ENCODE data around the gene CA5A.

Gene CA5A

DNA sequence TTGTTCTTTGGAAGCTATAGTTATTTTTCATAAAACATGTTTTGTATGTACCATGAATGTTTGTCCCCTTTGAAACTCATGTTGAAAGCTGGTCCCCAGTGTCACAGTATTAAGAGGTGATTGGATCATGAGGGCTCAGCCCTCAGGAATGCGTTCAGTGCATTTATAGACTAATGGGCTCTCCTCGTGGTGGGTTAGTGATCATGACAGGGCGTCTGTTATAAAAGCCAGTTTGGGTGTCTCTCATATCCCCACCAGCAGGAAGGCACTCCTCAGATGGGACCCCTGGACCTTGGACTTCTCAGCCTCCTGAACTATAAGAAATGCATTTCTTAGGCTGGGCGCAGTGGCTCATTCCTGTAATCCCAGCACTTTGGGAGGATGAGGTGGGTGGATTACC is 25.3 kb upstream of the CA5A start:
- no peak for DNase-seq

DNA sequence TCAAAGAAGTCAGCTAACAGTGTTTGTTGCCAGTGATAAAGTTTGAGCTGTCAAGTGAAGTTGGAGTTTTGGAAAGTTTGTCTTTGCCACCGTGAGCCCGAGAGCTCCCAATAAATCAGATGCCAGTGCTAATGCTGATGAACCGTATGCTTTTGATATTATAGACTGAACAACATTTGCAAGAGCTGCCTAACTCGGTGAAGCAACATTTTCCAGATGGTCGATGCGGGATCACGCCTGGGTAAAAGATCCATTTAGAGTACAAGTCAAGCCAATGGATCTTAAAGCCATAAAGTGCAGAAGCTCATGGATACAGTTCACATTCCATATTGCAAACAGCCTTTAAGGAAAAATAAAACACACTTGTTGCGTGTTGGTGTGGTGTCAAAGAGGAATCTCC is 24.5 kb upstream of the CA5A start:
- no peak for DNase-seq

- no peak for DNase-seq
These were observed 24.0 kb upstream of the CA5A start for GRCh38 chr16:87960296-87960695.

GRCh38 chr16:87959391-87959990 is 23.2 kb upstream of the CA5A start:
- no peak for DNase-seq

GRCh38 chr16:87958632-87959031 is 22.3 kb upstream of the CA5A start:
- DNase-seq = no peak

GRCh38 chr16:87957296-87958094 is 21.2 kb upstream of the CA5A start:
- DNase-seq = no peak

- peak; percentile 55 to 81 for DNase-seq
These were observed 20.3 kb upstream of the CA5A start for GRCh38 chr16:87956365-87957231.

DNA sequence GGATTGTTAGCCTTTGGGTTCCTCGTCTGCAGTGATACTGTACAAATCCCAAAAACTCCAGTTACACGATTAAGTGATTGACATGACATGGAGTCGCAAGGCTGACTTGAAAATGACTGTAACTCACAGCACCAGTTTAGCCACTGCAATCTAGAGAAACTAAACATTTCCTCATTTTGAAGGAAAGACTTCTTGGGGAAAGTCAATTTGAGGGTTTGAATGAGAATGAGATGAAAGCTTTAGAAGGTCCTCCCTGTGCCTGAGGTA is 19.7 kb upstream of the CA5A start:
- peak in 1 of 2 donors; percentile 75 for DNase-seq

GRCh38 chr16:87955302-87956097 is 19.2 kb upstream of the CA5A start:
- DNase-seq = peak; percentile 77 to 92

DNA sequence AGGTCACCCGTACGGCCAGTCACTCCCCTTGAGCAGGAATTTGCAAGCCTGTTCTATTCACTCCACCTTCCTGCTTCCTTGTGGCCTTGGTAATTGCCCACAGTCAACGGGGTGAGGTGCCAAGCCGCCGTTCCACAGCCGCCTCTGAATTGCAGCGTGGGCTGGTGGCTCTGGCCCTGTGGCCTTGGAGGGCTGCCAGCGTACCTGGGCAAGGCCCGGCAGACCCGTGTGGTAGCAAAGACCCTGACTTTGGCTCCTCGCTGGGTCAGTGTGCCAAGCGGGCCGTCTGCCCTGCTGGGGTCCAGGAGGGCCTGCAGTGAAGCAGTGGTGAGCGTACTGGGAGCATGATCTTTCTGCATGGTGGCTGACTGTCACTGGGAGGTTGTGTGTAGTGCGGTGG is 18.5 kb upstream of the CA5A start:
- DNase-seq = no peak

DNA sequence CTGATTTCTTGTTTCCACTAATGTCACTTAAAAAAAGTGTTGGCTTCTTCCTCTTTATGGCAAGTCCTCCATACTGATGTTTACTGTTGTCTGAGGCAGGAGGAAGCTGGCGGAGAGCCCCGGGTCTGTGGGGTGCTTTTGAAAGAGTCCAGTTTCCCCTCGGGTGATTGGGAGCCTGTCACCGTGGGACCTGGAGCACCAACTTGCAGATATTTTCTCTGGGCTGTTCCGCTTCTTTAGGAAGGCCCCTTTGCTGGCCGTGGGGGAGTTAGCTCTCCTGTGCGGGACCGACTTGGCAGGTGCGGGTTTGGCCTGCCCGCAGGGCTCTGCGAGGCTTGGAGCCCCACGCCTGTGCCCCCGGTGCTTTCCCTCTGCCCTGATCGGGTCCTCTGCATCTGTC is 18.0 kb upstream of the CA5A start:
- DNase-seq = peak; percentile 76 to 88

DNA sequence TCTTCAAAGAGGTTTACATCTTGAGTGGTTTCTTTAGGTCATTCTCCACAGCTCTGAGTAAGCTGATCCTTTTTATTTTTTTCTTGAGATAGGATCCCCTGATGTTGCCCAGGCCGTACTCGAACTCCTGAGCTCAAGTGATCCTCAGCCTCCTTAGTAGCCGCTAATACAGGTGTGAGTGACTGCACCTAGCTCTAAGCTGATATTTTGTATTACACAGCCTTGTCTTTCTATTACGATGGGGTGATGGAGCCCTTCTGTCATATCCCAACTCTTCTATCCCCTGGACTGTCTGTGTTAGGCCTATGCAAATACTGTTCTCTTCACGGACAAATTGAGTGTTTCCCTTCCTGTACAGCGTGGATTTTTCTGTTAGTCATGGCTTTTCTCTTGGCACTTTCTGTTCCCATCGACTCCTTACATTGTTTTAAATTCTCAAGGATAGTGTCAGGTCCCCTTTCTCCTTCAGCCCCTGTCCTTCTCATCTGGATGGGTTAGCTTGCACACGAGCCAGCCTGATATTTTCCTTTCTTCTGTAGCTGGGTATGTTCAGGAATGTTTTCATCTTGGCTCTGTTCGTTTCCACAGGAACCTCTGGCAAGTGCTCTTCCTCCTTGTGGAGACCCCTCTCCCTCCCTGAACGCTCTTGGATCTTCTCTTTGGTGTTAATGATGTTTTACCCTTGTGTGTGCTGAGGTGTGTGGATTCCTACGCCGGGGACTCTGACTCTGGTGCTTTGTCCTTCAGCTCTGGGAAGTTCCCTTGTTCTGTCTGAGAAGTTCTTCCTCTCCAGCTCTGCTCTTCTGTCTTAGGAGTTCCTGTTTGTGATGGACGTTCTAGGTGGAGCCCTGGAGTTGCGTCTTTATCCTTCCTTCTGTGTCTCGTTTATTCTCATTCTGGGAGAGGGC is 17.2 kb upstream of the CA5A start:
- peak; percentile 78 to 85 for DNase-seq

DNA sequence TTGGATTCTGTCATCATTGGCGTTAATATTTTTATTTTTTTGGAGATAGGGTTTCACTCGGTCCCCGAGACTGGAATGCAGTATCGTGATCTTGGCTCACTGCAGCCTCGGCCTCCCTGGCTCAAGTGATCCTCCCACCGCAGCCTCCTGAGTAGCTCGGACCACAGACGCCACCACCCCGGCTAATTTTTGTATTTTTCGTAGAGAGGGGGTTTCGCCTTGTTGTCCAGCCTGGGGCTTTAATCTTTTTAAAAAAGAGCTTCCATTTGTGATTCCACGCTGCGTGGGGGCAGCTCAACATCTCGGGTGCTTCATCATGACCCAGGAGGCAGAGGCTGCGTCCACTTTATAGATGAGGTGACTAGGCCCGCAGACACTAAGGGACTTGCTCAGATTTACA is 16.4 kb upstream of the CA5A start:
- no peak for DNase-seq

GRCh38 chr16:87951552-87952538 is 15.5 kb upstream of the CA5A start:
- DNase-seq = no peak

DNA sequence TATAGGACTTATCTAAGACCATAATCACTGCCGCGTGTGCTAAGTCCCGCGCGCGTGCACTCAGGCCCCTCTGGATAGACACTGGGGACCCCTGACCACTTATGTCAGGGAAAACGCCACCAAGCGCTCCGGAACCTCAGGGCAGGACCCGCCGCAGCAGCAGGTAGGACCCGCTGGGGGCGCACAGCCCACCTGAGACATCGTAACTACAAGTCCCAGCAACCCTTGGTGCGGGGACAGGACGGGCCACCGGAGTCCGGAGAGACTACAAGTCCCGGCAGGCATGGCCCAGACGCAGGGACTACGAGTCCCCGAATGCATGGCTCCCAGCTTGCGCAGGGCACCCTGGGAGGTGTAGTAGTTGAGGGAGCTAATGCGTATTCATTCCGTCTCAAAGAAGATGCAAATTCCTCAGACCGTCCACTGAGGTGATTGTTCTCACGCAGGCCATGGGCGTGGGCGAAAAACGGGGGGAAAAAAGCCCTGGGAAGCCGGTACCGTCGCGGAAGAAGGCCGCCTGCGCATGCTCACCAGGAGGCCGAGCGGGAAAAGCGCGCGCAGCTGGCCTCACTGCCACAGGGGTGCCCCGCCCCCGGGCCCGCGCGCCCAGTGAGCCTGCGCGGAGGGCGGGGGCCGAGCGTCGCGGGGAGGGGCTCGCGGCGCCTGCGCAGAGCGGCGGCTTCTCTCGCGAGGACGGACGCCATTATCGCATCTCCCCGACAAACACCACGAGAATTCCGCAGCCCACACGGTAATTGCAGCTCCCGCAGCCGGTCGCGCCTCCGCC is 14.6 kb upstream of the CA5A start, which contains the start of gene BANP:
TSS of gene BANP (plus strand) at position 670 of the 787 bp plus-strand sequence. CDS start 23,682 bp downstream, outside the sequence.
- peak; percentile 97 to 99 for DNase-seq

- DNase-seq = no peak
These were observed 12.9 kb upstream of the CA5A start for GRCh38 chr16:87949071-87949744.

DNA sequence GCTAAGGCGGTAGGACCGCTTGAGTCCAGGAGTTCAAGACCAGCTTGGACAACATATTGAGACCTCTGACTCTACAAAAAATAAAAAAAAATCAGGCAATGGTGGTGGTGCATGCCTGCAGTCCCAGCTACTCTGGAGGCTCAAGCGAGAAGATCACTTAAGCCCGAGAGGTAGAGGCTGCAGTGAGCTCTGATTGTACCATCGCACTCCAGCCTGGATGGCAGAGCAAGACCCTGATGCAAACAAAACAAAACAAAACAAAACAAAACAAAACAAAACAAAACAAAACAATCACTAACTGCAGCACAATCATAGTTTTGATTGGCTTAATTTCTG is 12.4 kb upstream of the CA5A start:
- DNase-seq = no peak

DNA sequence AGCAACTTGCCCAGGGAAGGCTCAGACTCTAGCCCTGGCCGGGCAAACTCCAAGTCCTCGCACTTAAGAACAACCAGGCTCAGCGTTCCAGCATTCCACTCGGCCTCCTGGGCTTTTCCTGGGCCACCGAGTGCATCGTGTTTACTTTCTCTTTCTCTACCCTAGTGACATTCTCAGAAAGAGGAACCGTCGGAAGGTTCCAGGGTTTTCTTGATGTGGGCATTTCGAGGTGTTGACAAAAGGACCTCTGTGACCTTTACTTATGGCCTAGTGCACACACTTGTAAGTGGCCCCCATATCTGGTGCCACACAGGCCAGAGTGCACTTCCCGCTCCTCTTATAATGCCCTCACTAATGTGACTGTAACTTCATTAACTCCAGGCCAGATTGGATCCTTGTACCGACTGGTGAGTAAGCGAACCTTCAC is 11.8 kb upstream of the CA5A start:
- peak; percentile 76 to 78 for DNase-seq

Data from inflammatory macrophage treated with lipopolysaccharide for 1 hour (primary cell).